Panc1 (cell line): Measurements from ENCODE around the gene HDAC3.

Source experiments
- CTCF ChIP-seq: fragments of 450-650 bp; IDR thresholded peaks from 2 replicates; pipeline ENCODE4 v1.5.1; 2017; ENCODE audit warnings: mild to moderate bottlenecking
- TCF7L2 ChIP-seq: IDR thresholded peaks from 2 replicates; pipeline ENCODE4 v1.6.1; 2011; ENCODE audit warnings: mild to moderate bottlenecking, low read depth, low read length, inconsistent platforms

- TF ChIP-seq TCF7L2 (no peak), CTCF (no peak)
These were observed 18.4 kb upstream of the HDAC3 start for GRCh38 chr5:141655020-141655419.
